GM10248 (cell line): ENCODE results near the gene NSUN2.

Experiments used
- CTCF ChIA-PET: fragments of 300-600 bp; sonication (Branson Sonifier 250); formaldehyde crosslinking; extraction: SDS; loops from one replicate; lab custom pipeline; 2021; ENCODE audit warnings: antibody characterized with exemption; lab: Yijun Ruan, JAX
- POLR2A ChIA-PET: fragments of 350-650 bp; sonication (Branson Sonifier 250); formaldehyde crosslinking; extraction: SDS; loops from one replicate; lab custom pipeline; 2020; ENCODE audit warnings: antibody characterized with exemption; lab: Yijun Ruan, JAX
- DNase-seq: peaks from one replicate; pipeline ENCODE4 v3.0.0; 2012; ENCODE audit errors: extremely low spot score
- TF ChIP-seq, protein P1 (sequence below): IDR thresholded peaks from 2 replicates; pipeline ENCODE4 v1.5.1; 2012; ENCODE audit warnings: mild to moderate bottlenecking, low read depth; ENCODE audit errors: extremely low read depth, missing control alignments, control extremely low read depth

Gene NSUN2

DNA sequence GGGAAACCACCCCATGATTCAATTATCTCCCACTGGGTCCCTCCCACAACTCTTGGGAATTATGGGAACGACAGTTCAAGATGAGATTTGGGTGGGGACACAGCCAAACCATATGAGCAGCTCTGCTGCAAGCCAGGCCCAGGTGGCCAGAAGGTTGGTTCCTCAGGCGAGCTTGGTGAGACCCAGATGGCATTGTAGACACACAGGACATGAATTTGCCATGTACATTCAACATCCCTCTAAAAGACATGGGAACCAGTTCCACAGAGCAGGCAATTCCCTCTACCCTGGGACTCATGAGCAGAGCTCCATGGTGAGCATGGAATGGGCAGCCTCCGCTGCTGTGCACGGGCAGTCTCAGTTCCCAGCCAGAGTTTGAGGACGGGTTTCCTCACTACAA is 53.3 kb downstream of the NSUN2 start:
- ChIA-PET CTCF (no interaction called here), POLR2A (no interaction called here)
- TF ChIP-seq, protein P1, sequence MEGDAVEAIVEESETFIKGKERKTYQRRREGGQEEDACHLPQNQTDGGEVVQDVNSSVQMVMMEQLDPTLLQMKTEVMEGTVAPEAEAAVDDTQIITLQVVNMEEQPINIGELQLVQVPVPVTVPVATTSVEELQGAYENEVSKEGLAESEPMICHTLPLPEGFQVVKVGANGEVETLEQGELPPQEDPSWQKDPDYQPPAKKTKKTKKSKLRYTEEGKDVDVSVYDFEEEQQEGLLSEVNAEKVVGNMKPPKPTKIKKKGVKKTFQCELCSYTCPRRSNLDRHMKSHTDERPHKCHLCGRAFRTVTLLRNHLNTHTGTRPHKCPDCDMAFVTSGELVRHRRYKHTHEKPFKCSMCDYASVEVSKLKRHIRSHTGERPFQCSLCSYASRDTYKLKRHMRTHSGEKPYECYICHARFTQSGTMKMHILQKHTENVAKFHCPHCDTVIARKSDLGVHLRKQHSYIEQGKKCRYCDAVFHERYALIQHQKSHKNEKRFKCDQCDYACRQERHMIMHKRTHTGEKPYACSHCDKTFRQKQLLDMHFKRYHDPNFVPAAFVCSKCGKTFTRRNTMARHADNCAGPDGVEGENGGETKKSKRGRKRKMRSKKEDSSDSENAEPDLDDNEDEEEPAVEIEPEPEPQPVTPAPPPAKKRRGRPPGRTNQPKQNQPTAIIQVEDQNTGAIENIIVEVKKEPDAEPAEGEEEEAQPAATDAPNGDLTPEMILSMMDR, result no peak
- DNase-seq, result no peak

DNA sequence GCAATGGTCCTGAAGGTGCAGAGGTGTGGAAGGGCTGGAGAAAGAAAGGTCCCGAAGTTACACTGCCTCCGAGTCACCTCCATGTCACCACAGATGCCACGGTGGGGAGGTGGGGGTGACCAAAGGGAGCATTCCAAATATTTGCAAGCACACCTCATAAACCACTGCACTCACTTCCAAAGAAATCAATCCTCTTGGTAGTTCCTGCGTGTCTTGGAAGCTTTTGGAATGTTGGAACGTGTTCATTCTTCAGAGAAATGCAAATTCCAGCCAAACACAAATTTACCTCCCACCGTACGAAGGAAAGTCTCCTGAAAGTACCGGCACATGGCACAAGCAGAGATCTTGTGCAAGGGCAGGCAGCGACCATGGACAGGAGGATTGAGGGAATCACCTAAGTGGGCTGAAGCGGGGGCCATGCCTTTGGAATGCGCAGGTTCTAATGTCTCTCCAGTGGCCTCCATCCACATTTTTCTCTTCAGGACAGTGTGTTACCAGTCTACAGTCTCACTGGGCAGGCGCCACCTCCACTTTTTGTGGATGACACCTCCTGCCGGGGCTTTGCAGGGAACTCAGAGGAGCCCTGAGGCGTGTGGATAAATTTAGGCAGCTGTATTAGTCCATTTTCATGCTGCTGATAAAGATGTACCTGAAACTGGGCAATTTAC is 54.0 kb downstream of the NSUN2 start:
- ChIA-PET POLR2A (no interaction called here), CTCF (interaction anchor here (1.7 kb wide), 1 partner anchor 1085 kb away, joined by 4 read pairs; no protein-coding TSS in a partner anchor)
- TF ChIP-seq, protein P1, result no peak
- no peak for DNase-seq

DNA sequence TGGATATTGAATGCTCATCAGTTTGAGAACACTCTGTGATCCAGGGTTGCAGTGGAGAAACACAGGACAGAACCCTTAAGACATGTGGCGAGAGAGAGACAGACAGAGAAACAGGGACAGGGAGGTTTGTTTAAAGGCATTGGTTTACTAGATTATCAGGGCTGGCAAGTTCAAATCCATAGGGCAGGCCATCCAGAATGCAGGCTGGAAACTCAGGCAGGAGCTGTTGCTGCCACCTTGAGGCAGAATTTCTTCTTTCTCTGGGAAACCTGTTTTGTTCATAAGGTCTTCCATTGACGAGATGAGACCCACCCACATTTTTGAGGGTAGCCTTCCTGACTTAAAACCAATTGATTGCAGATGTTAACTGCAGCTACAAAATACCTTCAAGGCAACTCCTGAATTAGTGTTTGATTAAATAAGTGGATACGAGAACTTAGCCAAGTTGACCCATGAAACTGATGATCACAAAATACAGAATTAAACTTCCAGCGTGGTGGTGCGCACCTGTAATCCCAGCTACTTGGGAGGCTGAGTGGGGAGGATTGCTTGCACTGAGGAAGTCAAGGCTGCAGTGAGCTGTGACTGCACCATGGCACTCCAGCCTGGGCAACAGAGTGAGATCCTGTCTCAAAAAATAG is 55.9 kb downstream of the NSUN2 start:
- TF ChIP-seq, protein P1, result peak; percentile 55
- DNase-seq, result peak; percentile 62
- CTCF ChIA-PET, result interaction anchor here (0.8 to 1.7 kb wide), 3 partner anchors 9 to 1083 kb away, joined by 3 to 4 read pairs (median 3); no protein-coding TSS in a partner anchor
- POLR2A ChIA-PET, result no interaction called here

DNA sequence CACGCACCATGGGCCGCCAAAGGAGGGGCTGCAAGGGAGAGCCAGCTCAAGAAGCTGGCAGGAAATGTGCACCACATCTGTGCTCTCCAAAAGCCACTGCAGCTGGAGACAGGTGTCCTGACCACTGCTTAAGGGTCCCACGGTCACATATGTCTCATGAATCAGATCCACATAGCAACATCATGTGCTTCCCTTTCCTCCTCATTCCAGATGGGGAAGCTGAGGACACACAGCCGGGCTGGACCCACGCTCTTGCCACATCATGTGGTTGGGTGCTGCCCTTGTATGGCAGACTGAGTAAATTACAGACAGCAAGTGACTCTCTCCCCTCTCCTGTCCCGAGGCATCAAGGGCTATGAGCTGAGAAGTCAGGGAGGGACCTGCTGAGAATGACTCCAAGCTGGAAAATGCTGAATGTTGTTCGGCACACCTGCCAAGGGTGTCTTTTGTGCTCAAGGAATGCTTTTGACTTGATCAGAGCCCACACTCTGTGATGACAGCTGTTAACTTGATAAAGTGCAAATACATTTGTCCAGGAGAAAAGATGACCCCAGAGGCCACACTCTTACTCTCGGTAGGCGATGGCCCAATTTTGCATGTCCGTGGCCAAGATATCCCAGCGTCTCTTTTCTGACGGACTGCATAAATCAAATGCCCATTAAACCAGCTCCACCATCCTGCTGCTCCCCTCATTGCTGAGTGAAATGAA is 58.2 kb downstream of the NSUN2 start:
- TF ChIP-seq, protein P1, result peak; percentile 28
- ChIA-PET CTCF (interaction anchor here (0.9 to 1.1 kb wide), 2 partner anchors 171 to 687 kb away, joined by 3 to 5 read pairs; no protein-coding TSS in a partner anchor), POLR2A (no interaction called here)
- no peak for DNase-seq

DNA sequence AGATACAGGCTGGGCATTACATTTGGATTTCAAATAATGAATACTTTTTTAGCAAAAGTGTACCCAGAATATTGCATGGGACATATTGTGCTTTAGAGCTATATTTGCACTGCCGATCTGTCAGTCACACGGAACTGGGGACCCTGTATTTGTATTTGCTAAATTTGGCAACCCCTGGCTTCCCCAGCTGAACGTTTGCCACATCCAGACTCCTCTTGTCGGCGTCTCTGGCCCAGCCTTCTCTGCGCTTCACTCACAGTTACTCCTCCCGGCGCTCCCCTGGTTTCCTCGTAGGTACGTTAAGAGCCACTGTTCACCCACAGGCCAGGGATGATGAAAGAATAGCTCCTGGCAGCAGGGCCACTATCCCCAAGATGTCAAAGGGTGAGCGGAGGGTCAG is 58.7 kb downstream of the NSUN2 start:
- TF ChIP-seq, protein P1, result no peak
- CTCF ChIA-PET, result interaction anchor here (0.9 to 1.1 kb wide), 2 partner anchors 171 to 687 kb away, joined by 3 to 5 read pairs; no protein-coding TSS in a partner anchor
- DNase-seq, result no peak
- POLR2A ChIA-PET, result no interaction called here

DNA sequence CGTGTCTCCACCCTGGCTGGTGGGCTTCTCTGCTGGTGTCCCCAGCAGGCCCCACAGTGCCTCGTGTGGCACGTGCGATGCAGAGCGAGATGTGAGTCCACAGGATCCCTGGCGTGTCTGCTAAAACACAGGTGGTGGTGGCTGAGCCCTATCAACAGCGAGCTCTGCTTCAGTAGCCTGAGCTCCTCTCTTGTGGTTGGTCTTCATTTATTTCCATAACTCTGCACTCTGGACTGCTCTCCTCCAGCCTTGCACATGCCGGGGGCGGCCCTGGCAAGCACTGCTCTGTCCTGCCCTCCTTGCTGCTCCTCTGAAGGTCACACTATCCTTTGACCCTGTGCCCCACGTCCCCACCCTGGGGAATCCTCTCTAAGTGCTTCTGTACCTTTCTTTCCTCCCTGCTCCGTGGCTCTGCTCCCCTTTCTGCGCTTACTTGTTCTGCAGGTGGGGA is 59.2 kb downstream of the NSUN2 start:
- ChIA-PET CTCF (interaction anchor here (0.9 kb wide), 1 partner anchor 172 kb away, joined by 3 read pairs; no protein-coding TSS in a partner anchor), POLR2A (no interaction called here)
- DNase-seq, result no peak
- TF ChIP-seq, protein P1, result no peak
